DMS153 treated with DMSO at 0.1 percent for 48 hours (cell line): ENCODE results near the gene RNASE13.
A peak's percentile ranks its signal among the peaks of the same experiment; 100 is the strongest.
"Not testable (repeated sequence)": the region's sequence is repeated elsewhere in the genome, so short reads cannot be mapped to it uniquely, and the experiment has no call there.

Source experiments
- DNase-seq: peaks from one replicate; lab custom pipeline; 2025; ENCODE audit not compliant: unreplicated experiment; lab: John Stamatoyannopoulos, UW

Gene RNASE13

DNA sequence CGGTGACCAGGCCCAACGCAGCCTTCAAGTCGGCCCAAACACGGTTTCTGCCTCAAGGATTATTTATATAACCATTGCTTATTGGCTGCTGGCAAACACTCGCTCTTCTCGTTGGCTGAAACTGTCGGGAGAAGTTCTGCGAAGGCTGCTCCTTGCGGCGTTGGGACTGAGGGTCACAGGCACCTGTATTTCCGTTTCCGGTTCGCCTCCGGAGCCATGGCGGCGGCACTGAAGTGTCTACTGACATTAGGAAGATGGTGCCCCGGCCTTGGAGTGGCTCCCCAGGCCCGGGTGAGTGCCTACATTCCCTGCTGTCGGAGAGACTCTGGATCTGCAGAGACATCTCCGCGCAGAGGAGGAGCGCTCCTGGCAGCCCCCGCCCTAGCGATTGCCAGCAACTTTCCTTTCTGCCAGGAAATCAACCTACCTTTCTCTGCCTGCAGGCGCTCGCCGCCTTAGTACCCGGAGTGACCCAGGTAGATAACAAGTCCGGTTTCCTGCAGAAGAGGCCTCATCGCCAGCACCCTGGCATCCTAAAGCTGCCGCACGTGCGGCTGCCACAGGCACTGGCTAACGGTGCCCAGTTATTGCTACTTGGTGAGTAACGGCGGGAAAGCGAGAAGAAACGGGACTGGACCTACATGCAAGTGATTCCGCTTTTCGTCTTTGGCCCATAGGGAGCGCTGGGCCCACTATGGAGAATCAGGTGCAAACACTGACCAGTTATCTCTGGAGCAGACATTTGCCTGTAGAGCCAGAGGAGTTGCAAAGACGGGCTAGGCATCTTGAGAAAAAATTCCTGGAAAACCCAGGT is 44.6 kb downstream of the RNASE13 start, which contains the start of gene METTL17:
Gene METTL17, plus strand, starts transcription at position 194 of the 814 bp plus-strand sequence. Its CDS starts 23 bp downstream, at position 217.
- DNase-seq, result peak; percentile 79

DNA sequence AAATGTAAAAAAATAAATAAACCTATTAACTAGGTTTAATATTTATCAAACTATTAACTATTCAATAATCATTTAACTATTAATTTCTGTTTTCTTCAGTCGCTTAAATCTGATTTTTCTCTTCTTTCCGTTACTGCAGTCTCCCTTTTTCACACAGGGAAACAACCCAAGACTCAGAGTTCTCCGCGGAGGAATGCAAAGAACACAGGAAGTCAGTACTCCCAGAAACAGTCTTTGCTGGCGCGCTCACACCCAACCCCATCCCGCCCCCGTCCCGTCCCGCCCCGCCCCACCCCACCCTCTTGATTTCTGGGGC is 45.2 kb downstream of the RNASE13 start:
- DNase-seq, result no peak

DNA sequence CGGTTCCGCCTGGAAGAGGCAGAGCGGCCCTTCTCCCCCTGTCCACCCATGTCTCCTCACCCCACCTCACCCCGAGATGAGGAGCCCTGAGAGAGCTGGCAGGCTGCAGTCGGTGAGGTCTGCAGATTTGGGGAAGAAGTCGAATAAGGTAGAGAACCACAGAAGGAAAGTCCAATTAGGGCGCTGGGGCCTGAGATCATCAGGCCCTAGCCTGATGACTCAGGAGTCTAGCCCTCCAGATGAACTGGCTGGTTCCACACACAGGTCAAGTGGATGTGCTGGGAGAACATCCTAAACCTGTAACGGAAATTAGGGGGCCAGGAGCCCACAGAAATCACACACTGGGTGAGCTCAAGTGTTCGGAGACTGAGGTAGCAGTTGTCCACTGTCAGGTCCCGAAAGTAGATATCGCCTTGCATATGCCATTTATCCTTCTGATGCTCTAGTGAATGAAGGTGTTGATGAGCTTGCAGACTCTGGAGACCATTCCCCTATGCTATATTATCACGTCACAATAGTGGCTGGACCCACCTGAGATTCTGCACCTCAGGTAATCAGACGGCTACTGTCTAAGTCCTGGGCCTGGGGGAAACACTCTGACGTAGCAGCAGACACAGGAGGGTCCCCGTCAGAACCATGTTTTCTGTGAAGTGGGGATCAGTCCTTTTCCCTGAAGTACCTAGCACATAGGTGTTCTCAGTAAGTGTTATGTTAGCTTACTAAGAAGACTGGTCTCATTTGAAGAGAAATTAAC is 45.7 kb downstream of the RNASE13 start:
- no peak for DNase-seq

DNA sequence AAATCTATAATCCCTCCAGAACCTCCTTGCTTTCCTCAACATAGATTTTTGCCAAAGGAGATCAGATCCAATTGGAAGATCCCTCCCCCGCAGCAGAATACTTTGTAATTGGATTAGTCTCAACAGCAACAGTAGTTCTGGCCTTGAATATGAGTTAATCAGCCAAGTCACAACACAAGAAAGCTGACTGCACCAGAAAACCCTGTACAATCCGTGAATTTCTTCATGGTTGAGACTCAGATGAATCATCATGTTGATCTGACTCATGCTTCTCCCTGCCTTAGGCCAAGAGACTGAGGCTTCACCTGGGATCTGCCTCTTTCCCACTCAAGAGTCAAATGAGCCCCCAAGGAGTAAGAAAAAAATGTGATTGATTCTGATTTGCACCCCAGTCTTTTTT is 47.8 kb downstream of the RNASE13 start:
- DNase-seq, result no peak

DNA sequence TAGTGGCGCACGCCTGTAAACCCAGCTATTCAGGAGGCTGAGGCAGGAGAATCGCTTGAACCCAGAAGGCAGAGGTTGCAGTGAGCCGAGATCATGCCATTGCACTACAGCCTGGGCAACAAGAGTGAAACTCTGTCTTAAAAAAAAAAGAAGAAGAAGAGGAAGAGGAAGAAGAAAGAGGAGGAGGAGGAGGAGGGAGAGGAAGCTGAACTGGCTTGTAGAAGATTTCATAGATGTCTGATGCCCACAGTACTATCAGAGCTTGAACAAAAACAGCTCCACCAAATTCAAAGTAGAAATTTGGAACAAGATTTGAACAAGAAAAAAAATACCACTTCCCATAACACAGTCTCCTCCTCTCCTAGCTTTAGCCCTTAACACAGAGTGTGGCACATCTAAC is 49.0 kb downstream of the RNASE13 start:
- DNase-seq, result not testable (repeated sequence)
